ENCODE results near the gene RASGEF1B. TPM values are rescaled to one million over a fixed set of nuclear protein-coding genes. Genes with fewer than 3 reads are reported as not detected.
"Not testable (repeated sequence)": the region's sequence is repeated elsewhere in the genome, so short reads cannot be mapped to it uniquely, and the experiment has no call there.

The RASGEF1B gene
- total RNA-seq, 4 donors from 2014 or later: 15.4 to 45.4 (median 28.0) TPM

DNA sequence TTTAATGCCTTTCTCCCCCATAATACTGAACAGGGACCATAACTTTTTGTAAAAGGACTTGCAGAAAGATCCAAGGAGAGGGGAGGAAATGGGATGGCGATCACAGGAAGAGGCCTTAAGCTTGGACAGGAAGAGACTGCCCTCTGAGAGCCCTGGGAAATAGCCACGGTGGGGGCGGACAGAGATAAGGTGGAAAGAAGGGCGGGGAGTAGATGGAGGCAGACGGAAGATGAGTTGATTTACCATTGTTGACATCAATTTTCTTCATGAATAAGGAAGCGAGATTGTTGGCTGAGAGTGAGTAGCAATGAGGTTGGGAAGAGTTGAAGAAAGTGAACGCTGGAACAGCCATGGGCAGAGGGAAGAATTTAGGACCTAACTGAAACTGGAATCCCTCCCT, 63.4 kb downstream of the RASGEF1B start:
- TF ChIP-seq, protein P1, sequence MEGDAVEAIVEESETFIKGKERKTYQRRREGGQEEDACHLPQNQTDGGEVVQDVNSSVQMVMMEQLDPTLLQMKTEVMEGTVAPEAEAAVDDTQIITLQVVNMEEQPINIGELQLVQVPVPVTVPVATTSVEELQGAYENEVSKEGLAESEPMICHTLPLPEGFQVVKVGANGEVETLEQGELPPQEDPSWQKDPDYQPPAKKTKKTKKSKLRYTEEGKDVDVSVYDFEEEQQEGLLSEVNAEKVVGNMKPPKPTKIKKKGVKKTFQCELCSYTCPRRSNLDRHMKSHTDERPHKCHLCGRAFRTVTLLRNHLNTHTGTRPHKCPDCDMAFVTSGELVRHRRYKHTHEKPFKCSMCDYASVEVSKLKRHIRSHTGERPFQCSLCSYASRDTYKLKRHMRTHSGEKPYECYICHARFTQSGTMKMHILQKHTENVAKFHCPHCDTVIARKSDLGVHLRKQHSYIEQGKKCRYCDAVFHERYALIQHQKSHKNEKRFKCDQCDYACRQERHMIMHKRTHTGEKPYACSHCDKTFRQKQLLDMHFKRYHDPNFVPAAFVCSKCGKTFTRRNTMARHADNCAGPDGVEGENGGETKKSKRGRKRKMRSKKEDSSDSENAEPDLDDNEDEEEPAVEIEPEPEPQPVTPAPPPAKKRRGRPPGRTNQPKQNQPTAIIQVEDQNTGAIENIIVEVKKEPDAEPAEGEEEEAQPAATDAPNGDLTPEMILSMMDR (IDR thresholded peaks at IDR 0.05): no peak
- no peak for TF ChIP-seq POLR2A (IDR thresholded peaks at IDR 0.05)
- Histone ChIP-seq H3K4me3 (no peak overlapping the region), H3K27ac (no peak overlapping the region), H3K27me3 (no peaks in the 10 kb centered on the region), H3K36me3 (no peaks in the 10 kb centered on the region), H3K4me1 (no peaks in the 10 kb centered on the region), H3K9me3 (no peaks in the 10 kb centered on the region)
- DNase-seq: no peak

DNA sequence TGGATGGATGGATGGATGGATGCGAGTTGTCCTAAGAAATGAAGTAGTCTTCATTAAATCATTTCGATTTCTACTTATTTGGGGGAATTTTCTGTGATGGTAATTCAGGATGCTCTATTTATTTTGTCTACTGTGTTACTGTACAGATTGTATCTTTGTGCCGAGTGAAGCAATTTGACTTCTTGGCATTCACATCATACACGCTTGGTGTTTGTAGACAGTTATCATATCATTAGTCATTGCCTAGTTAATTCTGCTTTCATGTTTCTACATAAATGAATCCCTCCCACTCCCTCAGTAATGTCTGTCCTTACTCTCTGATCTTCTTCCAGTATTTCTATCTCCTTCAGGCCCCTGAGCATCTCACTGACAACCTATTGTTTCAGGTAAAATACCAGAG, 64.0 kb downstream of the RASGEF1B start:
- TF ChIP-seq POLR2A (IDR thresholded peaks at IDR 0.05): no peak
- TF ChIP-seq, protein P1 (IDR thresholded peaks at IDR 0.05): no peak
- no peaks in the 10 kb centered on the region for H3K4me1 ChIP-seq
- no peak overlapping the region for H3K27ac ChIP-seq
- no peaks in the 10 kb centered on the region for H3K36me3 ChIP-seq
- no peaks in the 10 kb centered on the region for H3K9me3 ChIP-seq
- DNase-seq: no peak
- no peak overlapping the region for H3K4me3 ChIP-seq
- no peaks in the 10 kb centered on the region for H3K27me3 ChIP-seq

DNA sequence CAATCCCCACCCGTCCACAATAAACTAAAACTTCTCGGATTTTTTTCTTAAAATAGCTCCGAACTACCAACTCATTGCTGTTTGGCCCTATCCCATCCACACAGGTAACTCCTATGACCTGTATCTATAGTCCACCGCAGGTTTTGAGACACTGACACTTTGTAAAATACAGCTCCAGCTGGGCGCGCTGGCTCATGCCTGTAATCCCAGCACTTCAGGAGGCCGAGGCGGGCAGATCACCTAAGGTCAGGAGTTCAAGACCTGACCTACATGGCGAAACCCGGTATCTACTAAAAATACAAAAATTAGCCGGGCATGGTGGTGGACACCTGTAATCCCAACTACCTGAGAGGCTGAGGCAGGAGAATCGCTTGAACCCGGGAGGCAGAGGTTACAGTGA, 65.2 kb downstream of the RASGEF1B start:
- not testable (repeated sequence) for H3K4me3 ChIP-seq, H3K36me3 ChIP-seq, H3K9me3 ChIP-seq, DNase-seq, H3K4me1 ChIP-seq, H3K27ac ChIP-seq, H3K27me3 ChIP-seq

DNA sequence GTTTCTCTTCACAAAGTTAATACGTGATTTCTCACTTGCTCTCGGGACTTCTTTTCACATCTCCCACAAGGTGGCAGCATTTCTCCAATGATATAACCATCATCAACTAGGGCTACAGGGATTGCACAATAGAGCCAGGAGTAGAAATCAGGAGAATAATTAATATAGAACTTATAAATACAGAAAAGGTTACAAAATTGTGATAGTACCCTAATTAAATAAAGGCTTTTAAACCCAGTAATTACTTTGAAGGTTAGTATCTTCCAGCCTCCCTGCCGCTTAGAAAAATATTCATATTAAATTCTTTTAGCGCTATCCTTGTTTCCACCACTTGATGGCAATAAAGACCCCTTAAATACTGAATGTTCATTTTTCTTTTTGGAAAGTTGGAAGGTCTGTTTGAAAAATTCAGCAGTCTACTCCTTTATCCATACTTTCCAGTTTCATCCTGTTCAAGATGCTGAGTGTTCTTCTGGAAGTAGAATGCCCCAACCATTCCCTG, 65.8 kb downstream of the RASGEF1B start:
- H3K4me1 ChIP-seq: no peaks in the 10 kb centered on the region
- H3K4me3 ChIP-seq: peak overlapping the region in 1 of 4 donors; percentile 8
- H3K9me3 ChIP-seq: no peaks in the 10 kb centered on the region
- no peaks in the 10 kb centered on the region for H3K27me3 ChIP-seq
- TF ChIP-seq POLR2A (IDR thresholded peaks at IDR 0.05): no peak
- TF ChIP-seq, protein P1 (IDR thresholded peaks at IDR 0.05): peak; percentile 46 to 91 (median 80)
- H3K36me3 ChIP-seq: no peaks in the 10 kb centered on the region
- DNase-seq: no peak
- no peak overlapping the region for H3K27ac ChIP-seq

DNA sequence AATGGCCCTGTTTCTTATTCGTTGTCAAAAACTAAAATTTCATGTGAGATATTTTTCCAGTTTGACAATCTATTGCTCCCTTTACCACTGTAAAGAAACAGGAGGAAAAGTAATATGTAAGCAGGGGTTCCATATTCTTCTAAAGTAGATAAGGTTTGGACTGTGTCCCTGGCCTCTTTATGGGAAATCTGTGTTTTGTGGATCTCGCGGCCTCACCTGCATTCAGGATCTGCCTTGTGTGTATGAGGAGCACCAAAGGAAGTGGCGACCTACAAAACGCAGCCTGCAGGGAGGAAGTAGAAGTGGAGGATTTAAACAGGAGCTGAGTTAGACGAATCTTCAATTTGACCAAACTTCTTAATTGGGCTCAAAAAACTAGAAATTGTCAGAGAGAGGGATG, 67.0 kb downstream of the RASGEF1B start:
- Histone ChIP-seq H3K36me3 (no peaks in the 10 kb centered on the region), H3K27me3 (no peaks in the 10 kb centered on the region), H3K9me3 (no peaks in the 10 kb centered on the region), H3K4me3 (no peak overlapping the region), H3K4me1 (no peaks in the 10 kb centered on the region), H3K27ac (no peak overlapping the region)
- DNase-seq: no peak
- no peak for TF ChIP-seq POLR2A (IDR thresholded peaks at IDR 0.05)
- TF ChIP-seq, protein P1 (IDR thresholded peaks at IDR 0.05): no peak

DNA sequence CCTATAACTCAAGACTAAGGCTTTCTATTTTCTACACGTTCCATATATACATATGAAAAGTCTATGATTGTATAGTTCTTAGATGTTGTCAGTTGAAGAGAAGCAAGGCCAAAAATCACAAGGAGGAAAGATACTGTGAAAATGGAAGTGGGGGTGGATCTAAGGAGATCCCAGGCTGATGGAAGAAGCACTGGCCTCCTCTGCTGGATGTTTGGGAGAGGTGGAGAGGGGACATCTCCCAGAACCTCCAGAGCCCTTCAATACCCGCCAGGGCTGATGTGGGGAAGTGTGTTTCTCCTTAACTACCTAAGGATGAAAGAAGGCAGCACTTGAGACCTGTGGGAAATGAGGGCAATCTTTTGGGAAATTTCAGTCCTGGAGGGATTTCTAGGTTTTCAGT, 67.4 kb downstream of the RASGEF1B start:
- no peaks in the 10 kb centered on the region for H3K9me3 ChIP-seq
- H3K27me3 ChIP-seq: no peaks in the 10 kb centered on the region
- H3K4me1 ChIP-seq: no peaks in the 10 kb centered on the region
- DNase-seq: no peak
- H3K27ac ChIP-seq: no peak overlapping the region
- no peak overlapping the region for H3K4me3 ChIP-seq
- TF ChIP-seq, protein P1 (IDR thresholded peaks at IDR 0.05): peak in 1 of 6 experiments; percentile 22
- no peak for TF ChIP-seq POLR2A (IDR thresholded peaks at IDR 0.05)
- no peaks in the 10 kb centered on the region for H3K36me3 ChIP-seq
